WTC11 (cell line): Measurements from ENCODE around the gene HGS. TPM values are rescaled to one million over a fixed set of nuclear protein-coding genes. Genes with fewer than 3 reads are reported as not detected.

Experiments used
- ATAC-seq: fragments of 200-7000 bp; cut with Tn5 transposase; 2 replicates; pipeline ENCODE4 v1.10.0; 2021; ENCODE audit warnings: mild to moderate bottlenecking, moderate library complexity
- CTCF ChIA-PET: fragments of 300-600 bp; sonication (Branson Sonifier 250); formaldehyde crosslinking; loops from one replicate; lab custom pipeline; 2021; ENCODE audit warnings: antibody characterized with exemption; lab: Charles Lee
- POLR2A ChIA-PET: fragments of 350-600 bp; sonication (Branson Sonifier 250); formaldehyde crosslinking; loops from one replicate; lab custom pipeline; 2021; ENCODE audit warnings: antibody characterized with exemption; lab: Charles Lee
- DNase-seq: peaks from one replicate; pipeline ENCODE4 v3.0.0; 2021; ENCODE audit warnings: low spot score
- H3K27ac Mint-ChIP-seq: 2 replicates; pipeline ENCODE4 v1.8.0; 2021; ENCODE audit warnings: mixed read lengths
- H3K27me3 Mint-ChIP-seq: 2 replicates; pipeline ENCODE4 v1.8.0; 2021; ENCODE audit warnings: low read depth, mild to moderate bottlenecking, moderate library complexity, mixed read lengths
- H3K36me3 Mint-ChIP-seq: 2 replicates; pipeline ENCODE4 v1.8.0; 2021; ENCODE audit warnings: mixed read lengths
- H3K4me1 Mint-ChIP-seq: 2 replicates; pipeline ENCODE4 v1.8.0; 2022; ENCODE audit warnings: mixed read lengths
- H3K4me3 Mint-ChIP-seq: 2 replicates; pipeline ENCODE4 v1.8.0; 2021; ENCODE audit warnings: mild to moderate bottlenecking, moderate library complexity, mixed read lengths
- H3K9me3 Mint-ChIP-seq: 2 replicates; pipeline ENCODE4 v1.8.0; 2021; ENCODE audit warnings: mixed read lengths
- ESRRA ChIP-seq: sonication (generic); formaldehyde crosslinking; IDR thresholded peaks from 2 replicates; pipeline ENCODE4 v1.8.1; 2022; ENCODE audit warnings: mild to moderate bottlenecking, missing genetic modification reagents, borderline replicate concordance
- GABPB1 ChIP-seq: sonication (generic); formaldehyde crosslinking; IDR thresholded peaks from 2 replicates; pipeline ENCODE4 v1.8.1; 2023; ENCODE audit warnings: mild to moderate bottlenecking, missing genetic modification reagents
- GRHL2 ChIP-seq: fragments of 250-450 bp; sonication (Bioruptor Pico); IDR thresholded peaks from 2 replicates; pipeline ENCODE4 v1.8.0; 2022; ENCODE audit warnings: mild to moderate bottlenecking, moderate library complexity; ENCODE audit not compliant: insufficient replicate concordance, severe bottlenecking
- JAZF1 ChIP-seq: fragments of 250-450 bp; sonication (Bioruptor Pico); IDR thresholded peaks from 2 replicates; pipeline ENCODE4 v1.9.0; 2021; ENCODE audit warnings: moderate library complexity, mild to moderate bottlenecking, inconsistent platforms
- MXD4 ChIP-seq: fragments of 250-450 bp; sonication (Bioruptor Pico); IDR thresholded peaks from 2 replicates; pipeline ENCODE4 v1.8.0; 2021; ENCODE audit warnings: mild to moderate bottlenecking, moderate library complexity, borderline replicate concordance
- NR1H2 ChIP-seq: sonication (generic); formaldehyde crosslinking; IDR thresholded peaks from 2 replicates; pipeline ENCODE4 v1.9.0; 2021; ENCODE audit warnings: mild to moderate bottlenecking, moderate library complexity, missing genetic modification reagents
- OVOL2 ChIP-seq: fragments of 250-450 bp; sonication (Bioruptor Pico); IDR thresholded peaks from 2 replicates; pipeline ENCODE4 v1.9.0; 2021; ENCODE audit warnings: mild to moderate bottlenecking, borderline replicate concordance
- RELA ChIP-seq: sonication (generic); formaldehyde crosslinking; IDR thresholded peaks from 2 replicates; pipeline ENCODE4 v1.8.1; 2022; ENCODE audit warnings: missing genetic modification reagents, mild to moderate bottlenecking, borderline replicate concordance
- SOX15 ChIP-seq: fragments of 250-450 bp; sonication (Bioruptor Pico); IDR thresholded peaks from 2 replicates; pipeline ENCODE4 v1.9.0; 2021; ENCODE audit warnings: mild to moderate bottlenecking
- ZBTB21 ChIP-seq: sonication (generic); formaldehyde crosslinking; IDR thresholded peaks from 2 replicates; pipeline ENCODE4 v1.8.1; 2023; ENCODE audit warnings: mild to moderate bottlenecking, missing genetic modification reagents, borderline replicate concordance
- ZMAT4 ChIP-seq: fragments of 250-450 bp; sonication (Bioruptor Pico); IDR thresholded peaks from 2 replicates; pipeline ENCODE4 v1.9.0; 2021; ENCODE audit warnings: mild to moderate bottlenecking
- ZNF121 ChIP-seq: sonication (generic); formaldehyde crosslinking; IDR thresholded peaks from 2 replicates; pipeline ENCODE4 v1.8.0; 2023; ENCODE audit warnings: missing genetic modification reagents
- ZNF317 ChIP-seq: sonication (generic); formaldehyde crosslinking; IDR thresholded peaks from 2 replicates; pipeline ENCODE4 v1.8.1; 2023; ENCODE audit warnings: low read depth, mild to moderate bottlenecking, moderate library complexity, missing genetic modification reagents, borderline replicate concordance
- total RNA-seq: library from RNA; stranded (reverse); gene quantifications from 3 replicates; pipeline ENCODE4 v1.2.3, GENCODE V29; 2021
- TF ChIP-seq, protein P1 (sequence below): sonication (generic); formaldehyde crosslinking; IDR thresholded peaks from 2 replicates; pipeline ENCODE4 v1.8.1; 2022; ENCODE audit warnings: low read depth, mild to moderate bottlenecking, moderate library complexity, missing genetic modification reagents, borderline replicate concordance
- TF ChIP-seq, protein P2 (sequence below): sonication (generic); formaldehyde crosslinking; IDR thresholded peaks from 2 replicates; pipeline ENCODE4 v1.8.1; 2023; ENCODE audit warnings: mild to moderate bottlenecking, missing genetic modification reagents, moderate library complexity
- TF ChIP-seq, protein P3 (sequence below): sonication (generic); formaldehyde crosslinking; IDR thresholded peaks from 2 replicates; pipeline ENCODE4 v1.8.1; 2023; ENCODE audit warnings: mild to moderate bottlenecking, moderate library complexity, missing genetic modification reagents
- TF ChIP-seq, protein P4 (sequence below): sonication (generic); formaldehyde crosslinking; conservative IDR thresholded peaks from 2 replicates; pipeline ENCODE4 v1.8.1; 2022; ENCODE audit warnings: mild to moderate bottlenecking, missing genetic modification reagents
- TF ChIP-seq, protein P5 (sequence below): sonication (generic); formaldehyde crosslinking; IDR thresholded peaks from 2 replicates; pipeline ENCODE4 v1.8.0; 2023; ENCODE audit warnings: missing genetic modification reagents
- TF ChIP-seq, protein P6 (sequence below): sonication (generic); formaldehyde crosslinking; IDR thresholded peaks from 2 replicates; pipeline ENCODE4 v1.8.0; 2022; ENCODE audit warnings: missing genetic modification reagents
- TF ChIP-seq, protein P7 (sequence below): fragments of 200-600 bp; IDR thresholded peaks from 2 replicates; pipeline ENCODE4 v1.8.0; 2022; ENCODE audit warnings: antibody characterized with exemption

HGS gene
- total RNA-seq, 1 experiment from 2014 or later, result 113 TPM

GRCh38 chr17:81727324-81728031 lies 43.7 kb downstream of the HGS start:
- H3K36me3 Mint-ChIP-seq, result no peaks in the 10 kb centered on the region
- DNase-seq (no peak), ATAC-seq (no peak; the same call in 1 of the 2 replicates)
- H3K4me1 Mint-ChIP-seq, result peaks cover 19% of the 10 kb centered on the region
- ChIA-PET POLR2A (no interaction called here), CTCF (no interaction called here)
- no peaks in the 10 kb centered on the region for H3K27me3 Mint-ChIP-seq
- H3K4me3 Mint-ChIP-seq, result no peak overlapping the region
- no peaks in the 10 kb centered on the region for H3K9me3 Mint-ChIP-seq
- TF ChIP-seq GABPB1 (peak; percentile 89), SOX15 (CRISPR knock-in tag) (no peak)
- no peak overlapping the region for H3K27ac Mint-ChIP-seq

DNA sequence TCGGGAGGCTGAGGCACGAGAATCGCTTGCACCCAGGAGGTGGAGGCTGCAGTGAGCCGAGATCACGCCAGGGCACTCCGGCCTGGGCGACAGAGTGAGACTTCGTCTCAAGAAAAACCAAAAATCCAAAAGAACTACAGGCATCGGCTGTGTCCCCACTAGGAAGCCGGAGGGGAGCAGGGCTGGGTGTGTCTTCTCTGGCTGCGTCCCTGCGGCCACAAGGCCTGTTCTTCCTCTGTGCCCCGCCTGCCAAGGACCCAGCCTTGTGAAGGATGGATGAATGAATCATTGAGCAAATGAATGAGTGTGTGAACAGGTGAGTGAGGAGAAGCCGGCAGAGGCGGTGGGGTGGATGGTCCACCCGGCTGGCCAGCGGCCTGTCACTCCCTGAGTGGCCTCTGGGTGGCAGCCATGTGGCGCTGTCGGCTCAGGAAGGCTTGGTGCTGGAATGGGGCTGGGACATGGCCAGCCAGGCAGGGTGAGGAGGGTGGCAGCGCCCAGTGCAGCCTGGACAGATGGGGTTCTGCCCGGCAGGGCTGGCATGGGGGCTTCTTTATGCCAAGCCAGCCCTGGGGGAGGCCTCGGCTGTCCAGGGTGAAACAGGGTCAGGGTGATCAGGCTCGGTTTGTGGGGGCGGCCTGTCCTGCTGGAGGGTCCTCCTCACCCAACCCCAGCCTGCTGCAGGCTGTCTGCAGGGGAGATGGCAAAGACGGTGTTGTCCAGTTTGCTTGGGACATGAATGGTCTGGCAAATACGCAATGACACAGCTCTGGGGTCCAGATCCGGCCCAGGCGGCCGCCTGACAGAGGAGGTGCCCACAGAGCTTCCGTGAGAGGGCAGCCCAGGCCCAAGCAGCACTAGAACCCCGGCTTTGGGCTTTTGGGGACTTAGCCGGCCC lies 49.9 kb downstream of the HGS start:
- ChIA-PET CTCF (interaction anchor here (0.6 to 1.4 kb wide), 6 partner anchors 66 to 250 kb away, joined by 3 to 6 read pairs (median 4); no protein-coding TSS in a partner anchor), POLR2A (no interaction called here)
- no peaks in the 10 kb centered on the region for H3K36me3 Mint-ChIP-seq
- no peak overlapping the region for H3K27ac Mint-ChIP-seq
- no peaks in the 10 kb centered on the region for H3K27me3 Mint-ChIP-seq
- no peaks in the 10 kb centered on the region for H3K9me3 Mint-ChIP-seq
- ATAC-seq, result peak; percentile 85
- peaks cover 24% of the 10 kb centered on the region for H3K4me1 Mint-ChIP-seq
- H3K4me3 Mint-ChIP-seq, result no peak overlapping the region
- DNase-seq, result peak; percentile 89
- TF ChIP-seq, protein P1, sequence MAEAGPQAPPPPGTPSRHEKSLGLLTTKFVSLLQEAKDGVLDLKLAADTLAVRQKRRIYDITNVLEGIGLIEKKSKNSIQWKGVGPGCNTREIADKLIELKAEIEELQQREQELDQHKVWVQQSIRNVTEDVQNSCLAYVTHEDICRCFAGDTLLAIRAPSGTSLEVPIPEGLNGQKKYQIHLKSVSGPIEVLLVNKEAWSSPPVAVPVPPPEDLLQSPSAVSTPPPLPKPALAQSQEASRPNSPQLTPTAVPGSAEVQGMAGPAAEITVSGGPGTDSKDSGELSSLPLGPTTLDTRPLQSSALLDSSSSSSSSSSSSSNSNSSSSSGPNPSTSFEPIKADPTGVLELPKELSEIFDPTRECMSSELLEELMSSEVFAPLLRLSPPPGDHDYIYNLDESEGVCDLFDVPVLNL (CRISPR knock-in tag), result no peak
- TF ChIP-seq ZNF317 (CRISPR knock-in tag) (no peak), RELA (CRISPR knock-in tag) (no peak), ZBTB21 (CRISPR knock-in tag) (no peak), NR1H2 (CRISPR knock-in tag) (no peak), GRHL2 (CRISPR knock-in tag) (no peak), ESRRA (0 out of 2 replicates have a peak, but pooled peaks have one; percentile 33), JAZF1 (CRISPR knock-in tag) (no peak), MXD4 (CRISPR knock-in tag) (no peak), ZNF121 (CRISPR knock-in tag) (no peak), SOX15 (CRISPR knock-in tag) (no peak), ZMAT4 (no peak), OVOL2 (CRISPR knock-in tag) (no peak)
- TF ChIP-seq, protein P2, sequence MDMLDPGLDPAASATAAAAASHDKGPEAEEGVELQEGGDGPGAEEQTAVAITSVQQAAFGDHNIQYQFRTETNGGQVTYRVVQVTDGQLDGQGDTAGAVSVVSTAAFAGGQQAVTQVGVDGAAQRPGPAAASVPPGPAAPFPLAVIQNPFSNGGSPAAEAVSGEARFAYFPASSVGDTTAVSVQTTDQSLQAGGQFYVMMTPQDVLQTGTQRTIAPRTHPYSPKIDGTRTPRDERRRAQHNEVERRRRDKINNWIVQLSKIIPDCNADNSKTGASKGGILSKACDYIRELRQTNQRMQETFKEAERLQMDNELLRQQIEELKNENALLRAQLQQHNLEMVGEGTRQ (CRISPR knock-in tag), result no peak
- TF ChIP-seq, protein P3, sequence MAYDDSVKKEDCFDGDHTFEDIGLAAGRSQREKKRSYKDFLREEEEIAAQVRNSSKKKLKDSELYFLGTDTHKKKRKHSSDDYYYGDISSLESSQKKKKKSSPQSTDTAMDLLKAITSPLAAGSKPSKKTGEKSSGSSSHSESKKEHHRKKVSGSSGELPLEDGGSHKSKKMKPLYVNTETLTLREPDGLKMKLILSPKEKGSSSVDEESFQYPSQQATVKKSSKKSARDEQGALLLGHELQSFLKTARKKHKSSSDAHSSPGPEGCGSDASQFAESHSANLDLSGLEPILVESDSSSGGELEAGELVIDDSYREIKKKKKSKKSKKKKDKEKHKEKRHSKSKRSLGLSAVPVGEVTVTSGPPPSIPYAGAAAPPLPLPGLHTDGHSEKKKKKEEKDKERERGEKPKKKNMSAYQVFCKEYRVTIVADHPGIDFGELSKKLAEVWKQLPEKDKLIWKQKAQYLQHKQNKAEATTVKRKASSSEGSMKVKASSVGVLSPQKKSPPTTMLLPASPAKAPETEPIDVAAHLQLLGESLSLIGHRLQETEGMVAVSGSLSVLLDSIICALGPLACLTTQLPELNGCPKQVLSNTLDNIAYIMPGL (CRISPR knock-in tag), result 0 out of 2 replicates have a peak, but pooled peaks have one; percentile 31
- TF ChIP-seq, protein P4, sequence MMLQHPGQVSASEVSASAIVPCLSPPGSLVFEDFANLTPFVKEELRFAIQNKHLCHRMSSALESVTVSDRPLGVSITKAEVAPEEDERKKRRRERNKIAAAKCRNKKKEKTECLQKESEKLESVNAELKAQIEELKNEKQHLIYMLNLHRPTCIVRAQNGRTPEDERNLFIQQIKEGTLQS, result no peak
- TF ChIP-seq, protein P5, sequence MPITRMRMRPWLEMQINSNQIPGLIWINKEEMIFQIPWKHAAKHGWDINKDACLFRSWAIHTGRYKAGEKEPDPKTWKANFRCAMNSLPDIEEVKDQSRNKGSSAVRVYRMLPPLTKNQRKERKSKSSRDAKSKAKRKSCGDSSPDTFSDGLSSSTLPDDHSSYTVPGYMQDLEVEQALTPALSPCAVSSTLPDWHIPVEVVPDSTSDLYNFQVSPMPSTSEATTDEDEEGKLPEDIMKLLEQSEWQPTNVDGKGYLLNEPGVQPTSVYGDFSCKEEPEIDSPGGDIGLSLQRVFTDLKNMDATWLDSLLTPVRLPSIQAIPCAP (CRISPR knock-in tag), result no peak
- TF ChIP-seq, protein P6, sequence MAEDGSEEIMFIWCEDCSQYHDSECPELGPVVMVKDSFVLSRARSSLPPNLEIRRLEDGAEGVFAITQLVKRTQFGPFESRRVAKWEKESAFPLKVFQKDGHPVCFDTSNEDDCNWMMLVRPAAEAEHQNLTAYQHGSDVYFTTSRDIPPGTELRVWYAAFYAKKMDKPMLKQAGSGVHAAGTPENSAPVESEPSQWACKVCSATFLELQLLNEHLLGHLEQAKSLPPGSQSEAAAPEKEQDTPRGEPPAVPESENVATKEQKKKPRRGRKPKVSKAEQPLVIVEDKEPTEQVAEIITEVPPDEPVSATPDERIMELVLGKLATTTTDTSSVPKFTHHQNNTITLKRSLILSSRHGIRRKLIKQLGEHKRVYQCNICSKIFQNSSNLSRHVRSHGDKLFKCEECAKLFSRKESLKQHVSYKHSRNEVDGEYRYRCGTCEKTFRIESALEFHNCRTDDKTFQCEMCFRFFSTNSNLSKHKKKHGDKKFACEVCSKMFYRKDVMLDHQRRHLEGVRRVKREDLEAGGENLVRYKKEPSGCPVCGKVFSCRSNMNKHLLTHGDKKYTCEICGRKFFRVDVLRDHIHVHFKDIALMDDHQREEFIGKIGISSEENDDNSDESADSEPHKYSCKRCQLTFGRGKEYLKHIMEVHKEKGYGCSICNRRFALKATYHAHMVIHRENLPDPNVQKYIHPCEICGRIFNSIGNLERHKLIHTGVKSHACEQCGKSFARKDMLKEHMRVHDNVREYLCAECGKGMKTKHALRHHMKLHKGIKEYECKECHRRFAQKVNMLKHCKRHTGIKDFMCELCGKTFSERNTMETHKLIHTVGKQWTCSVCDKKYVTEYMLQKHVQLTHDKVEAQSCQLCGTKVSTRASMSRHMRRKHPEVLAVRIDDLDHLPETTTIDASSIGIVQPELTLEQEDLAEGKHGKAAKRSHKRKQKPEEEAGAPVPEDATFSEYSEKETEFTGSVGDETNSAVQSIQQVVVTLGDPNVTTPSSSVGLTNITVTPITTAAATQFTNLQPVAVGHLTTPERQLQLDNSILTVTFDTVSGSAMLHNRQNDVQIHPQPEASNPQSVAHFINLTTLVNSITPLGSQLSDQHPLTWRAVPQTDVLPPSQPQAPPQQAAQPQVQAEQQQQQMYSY (CRISPR knock-in tag), result no peak
- TF ChIP-seq, protein P7, sequence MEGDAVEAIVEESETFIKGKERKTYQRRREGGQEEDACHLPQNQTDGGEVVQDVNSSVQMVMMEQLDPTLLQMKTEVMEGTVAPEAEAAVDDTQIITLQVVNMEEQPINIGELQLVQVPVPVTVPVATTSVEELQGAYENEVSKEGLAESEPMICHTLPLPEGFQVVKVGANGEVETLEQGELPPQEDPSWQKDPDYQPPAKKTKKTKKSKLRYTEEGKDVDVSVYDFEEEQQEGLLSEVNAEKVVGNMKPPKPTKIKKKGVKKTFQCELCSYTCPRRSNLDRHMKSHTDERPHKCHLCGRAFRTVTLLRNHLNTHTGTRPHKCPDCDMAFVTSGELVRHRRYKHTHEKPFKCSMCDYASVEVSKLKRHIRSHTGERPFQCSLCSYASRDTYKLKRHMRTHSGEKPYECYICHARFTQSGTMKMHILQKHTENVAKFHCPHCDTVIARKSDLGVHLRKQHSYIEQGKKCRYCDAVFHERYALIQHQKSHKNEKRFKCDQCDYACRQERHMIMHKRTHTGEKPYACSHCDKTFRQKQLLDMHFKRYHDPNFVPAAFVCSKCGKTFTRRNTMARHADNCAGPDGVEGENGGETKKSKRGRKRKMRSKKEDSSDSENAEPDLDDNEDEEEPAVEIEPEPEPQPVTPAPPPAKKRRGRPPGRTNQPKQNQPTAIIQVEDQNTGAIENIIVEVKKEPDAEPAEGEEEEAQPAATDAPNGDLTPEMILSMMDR, result peak; percentile 95
